ENCODE data around the gene MOGAT3. TPM values are rescaled to one million over a fixed set of nuclear protein-coding genes. Genes with fewer than 3 reads are reported as not detected.

Gene MOGAT3
- total and polyA plus RNA-seq, 9 of the 15 experiments (the other 6 are each of a cell fraction or from before 2014, with no cell fraction given), result 0.07 to 0.17 (median 0.13) TPM; not detected in 6

DNA sequence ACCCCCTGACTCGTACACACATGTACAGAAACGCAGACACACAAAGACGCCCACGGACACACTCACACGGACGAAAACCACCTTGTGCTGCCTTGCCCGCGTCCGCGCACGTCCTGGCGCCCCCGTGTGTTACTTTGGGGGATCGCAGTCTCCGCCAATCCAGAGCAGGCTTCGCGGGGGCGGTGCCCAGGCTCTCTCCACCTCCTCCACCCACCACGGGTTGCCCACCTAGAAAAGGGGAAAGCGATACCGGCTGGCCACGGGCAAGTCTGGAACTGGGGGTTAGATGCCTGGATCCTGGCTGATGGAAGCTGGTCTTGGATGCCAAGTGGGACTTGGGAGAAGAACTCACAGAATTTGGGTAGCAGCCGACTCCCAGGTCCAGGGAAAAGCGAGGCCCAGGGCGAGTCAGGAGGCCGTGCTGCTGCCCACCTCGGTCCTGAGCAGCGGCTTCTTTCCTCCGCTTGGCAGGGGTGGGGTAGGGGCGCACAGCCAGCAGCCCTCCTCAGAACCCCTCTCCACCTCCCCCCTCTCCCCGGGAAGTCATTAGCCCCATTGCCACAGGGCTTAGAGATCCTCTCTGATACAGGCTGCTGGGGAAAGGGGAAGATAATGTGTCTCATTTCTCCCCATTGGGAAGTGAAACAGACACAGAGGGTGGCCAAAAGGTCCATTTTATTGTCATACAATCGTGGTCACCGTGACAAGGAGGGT is 30.8 kb downstream of the MOGAT3 start (continued):
- TF ChIP-seq MAX (CRISPR knock-in tag; IDR thresholded peaks at IDR 0.05) (peak; percentile 34; the same call in 1 of the 2 replicates), PATZ1 (CRISPR knock-in tag; IDR thresholded peaks at IDR 0.05; ENCODE audit: borderline replicate concordance) (no peak), KDM2B (CRISPR knock-in tag; IDR thresholded peaks at IDR 0.05) (0 out of 2 replicates have a peak, but pooled peaks have one; percentile 63), SMC3 (conservative IDR thresholded peaks at IDR 0.05; ENCODE audit: insufficient read depth, low read depth, low read length) (peak; percentile 75), E2F6 (IDR thresholded peaks at IDR 0.05; ENCODE audit: borderline replicate concordance in 1 of 2, extremely low read depth in 1 of 2, insufficient read depth in 1 of 2, insufficient read length in 1 of 2, low read depth in 1 of 2, low read length in 1 of 2, poor library complexity in 1 of 2, severe bottlenecking in 1 of 2) (peak; percentile 20 to 57), SUPT5H (IDR thresholded peaks at IDR 0.05) (no peak), MAFG (tag; conservative IDR thresholded peaks at IDR 0.05) (no peak), PREB (CRISPR knock-in tag; IDR thresholded peaks at IDR 0.05) (no peak), CTBP1 (IDR thresholded peaks at IDR 0.05; ENCODE audit: borderline replicate concordance) (peak; percentile 67; the same call in 1 of the 2 replicates), CC2D1A (IDR thresholded peaks at IDR 0.05) (0 out of 2 replicates have a peak, but pooled peaks have one; percentile 48), SAFB (IDR thresholded peaks at IDR 0.05; ENCODE audit: borderline replicate concordance, low read depth, low read length) (peak; percentile 58; the same call in 1 of the 2 replicates), HDAC1 (IDR thresholded peaks at IDR 0.05) (0 out of 4 replicates have a peak, but pooled peaks of 1 of the 2 experiments have one; percentile 23), GTF2F1 (IDR thresholded peaks at IDR 0.05; ENCODE audit: low read depth, low read length) (no peak), RAD21 (CRISPR knock-in tag; conservative IDR thresholded peaks at IDR 0.05 in 1 of 2, IDR thresholded peaks at IDR 0.05 in 1 of 2) (peak; percentile 60 to 80), TBL1XR1 (IDR thresholded peaks at IDR 0.05; ENCODE audit: low read length in 2 of 2) (0 out of 4 replicates have a peak, but pooled peaks of 1 of the 2 experiments have one; percentile 16), DEAF1 (CRISPR knock-in tag; IDR thresholded peaks at IDR 0.05) (peak; percentile 37; the same call in 1 of the 2 replicates)
- TF ChIP-seq, protein P1, sequence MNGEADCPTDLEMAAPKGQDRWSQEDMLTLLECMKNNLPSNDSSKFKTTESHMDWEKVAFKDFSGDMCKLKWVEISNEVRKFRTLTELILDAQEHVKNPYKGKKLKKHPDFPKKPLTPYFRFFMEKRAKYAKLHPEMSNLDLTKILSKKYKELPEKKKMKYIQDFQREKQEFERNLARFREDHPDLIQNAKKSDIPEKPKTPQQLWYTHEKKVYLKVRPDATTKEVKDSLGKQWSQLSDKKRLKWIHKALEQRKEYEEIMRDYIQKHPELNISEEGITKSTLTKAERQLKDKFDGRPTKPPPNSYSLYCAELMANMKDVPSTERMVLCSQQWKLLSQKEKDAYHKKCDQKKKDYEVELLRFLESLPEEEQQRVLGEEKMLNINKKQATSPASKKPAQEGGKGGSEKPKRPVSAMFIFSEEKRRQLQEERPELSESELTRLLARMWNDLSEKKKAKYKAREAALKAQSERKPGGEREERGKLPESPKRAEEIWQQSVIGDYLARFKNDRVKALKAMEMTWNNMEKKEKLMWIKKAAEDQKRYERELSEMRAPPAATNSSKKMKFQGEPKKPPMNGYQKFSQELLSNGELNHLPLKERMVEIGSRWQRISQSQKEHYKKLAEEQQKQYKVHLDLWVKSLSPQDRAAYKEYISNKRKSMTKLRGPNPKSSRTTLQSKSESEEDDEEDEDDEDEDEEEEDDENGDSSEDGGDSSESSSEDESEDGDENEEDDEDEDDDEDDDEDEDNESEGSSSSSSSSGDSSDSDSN (IDR thresholded peaks at IDR 0.05; ENCODE audit: borderline replicate concordance in 1 of 2, low read depth in 2 of 2, low read length in 2 of 2), result no peak

Data from K562 (cell line).